Mucosa of stomach (tissue), 1 donor: Measurements from ENCODE around the gene MYH1.

Experiments
- H3K27me3 ChIP-seq: one replicate; pipeline ENCODE4 v1.7.0; 2013; ENCODE audit warnings: mild to moderate bottlenecking, low read length; ENCODE audit not compliant: control insufficient read depth, insufficient read depth
- H3K36me3 ChIP-seq: one replicate; pipeline ENCODE4 v1.7.0; 2013; ENCODE audit warnings: low read length; ENCODE audit not compliant: control insufficient read depth, insufficient read depth
- H3K4me1 ChIP-seq: one replicate; pipeline ENCODE4 v1.7.0; 2013; ENCODE audit warnings: mild to moderate bottlenecking, low read length; ENCODE audit not compliant: control insufficient read depth, insufficient read depth
- H3K4me3 ChIP-seq: one replicate; pipeline ENCODE4 v1.7.0; 2013; ENCODE audit warnings: low read length
- H3K9ac ChIP-seq: one replicate; pipeline ENCODE4 v1.7.0; 2013; ENCODE audit warnings: mild to moderate bottlenecking, low read length, moderate library complexity
- H3K9me3 ChIP-seq: one replicate; pipeline ENCODE4 v1.7.0; 2013; ENCODE audit warnings: mild to moderate bottlenecking, low read length, moderate library complexity; ENCODE audit not compliant: control insufficient read depth
- donor health status: Pancreatic carcinoma.

Gene MYH1

DNA sequence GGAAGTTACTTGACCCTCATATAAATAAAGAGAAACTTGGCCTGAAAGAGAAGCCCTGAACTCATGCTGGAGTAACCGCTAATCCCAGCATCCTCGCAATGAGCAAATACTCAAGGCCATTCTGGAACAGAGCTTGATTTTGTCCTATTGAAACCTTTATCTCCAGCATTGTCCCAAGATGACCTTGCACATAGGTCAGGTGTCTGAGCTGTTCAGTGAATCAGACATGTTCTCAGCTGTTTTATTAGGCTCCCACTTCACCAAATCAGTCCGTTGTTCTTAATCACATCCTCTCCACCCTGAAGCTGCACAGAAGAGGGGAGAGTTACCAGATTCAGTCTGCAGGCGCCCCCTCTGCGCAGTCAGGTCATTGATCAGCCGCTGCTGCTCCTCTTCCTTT is 9.1 kb upstream of the MYH1 start:
- Histone ChIP-seq H3K4me3 (no peak overlapping the region), H3K4me1 (no peaks in the 10 kb centered on the region), H3K9me3 (no peaks in the 10 kb centered on the region), H3K27me3 (no peaks in the 10 kb centered on the region), H3K36me3 (no peaks in the 10 kb centered on the region), H3K9ac (no peak overlapping the region)

DNA sequence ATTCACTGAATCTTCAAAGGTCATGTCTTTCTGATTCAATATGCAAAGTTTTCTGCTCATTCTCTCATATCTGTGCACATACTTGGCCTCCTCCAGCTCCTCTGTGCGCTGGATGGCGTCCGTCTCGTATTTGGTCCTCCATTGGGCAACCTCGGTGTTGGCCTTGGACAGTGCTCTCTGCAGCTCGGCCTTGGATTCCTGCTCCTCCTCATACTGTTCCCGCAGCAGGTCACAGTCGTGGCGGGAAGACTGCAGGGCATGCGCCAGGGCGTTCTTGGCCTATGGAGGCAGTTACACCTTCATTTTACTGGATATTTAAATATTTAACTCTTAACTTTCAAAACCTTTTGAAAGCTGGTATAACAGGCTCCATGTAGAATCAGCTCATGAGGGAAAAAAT is 8.2 kb upstream of the MYH1 start:
- Histone ChIP-seq H3K27me3 (no peaks in the 10 kb centered on the region), H3K9me3 (no peaks in the 10 kb centered on the region), H3K9ac (no peak overlapping the region), H3K36me3 (no peaks in the 10 kb centered on the region), H3K4me1 (no peaks in the 10 kb centered on the region), H3K4me3 (no peak overlapping the region)

DNA sequence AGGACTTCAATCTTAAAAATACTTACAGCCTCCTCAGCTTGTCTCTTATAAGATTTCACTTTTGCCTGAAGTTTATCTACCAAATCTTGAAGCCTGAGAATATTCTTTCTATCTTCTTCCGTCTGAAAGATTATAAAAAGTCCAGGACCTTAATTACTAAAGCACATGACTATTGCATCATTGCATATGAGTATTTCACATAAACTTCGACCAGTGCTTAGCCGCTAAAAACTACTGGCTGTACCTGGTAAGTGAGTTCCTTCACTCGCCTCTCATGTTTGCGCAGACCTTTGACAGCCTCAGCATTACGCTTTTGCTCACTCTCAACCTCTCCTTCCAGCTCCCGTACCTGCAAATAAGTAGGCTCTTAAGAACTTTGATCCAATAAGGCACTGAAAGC is 4.7 kb upstream of the MYH1 start:
- Histone ChIP-seq H3K9ac (no peak overlapping the region), H3K36me3 (no peaks in the 10 kb centered on the region), H3K4me1 (no peaks in the 10 kb centered on the region), H3K9me3 (no peaks in the 10 kb centered on the region), H3K27me3 (no peaks in the 10 kb centered on the region), H3K4me3 (no peak overlapping the region)

DNA sequence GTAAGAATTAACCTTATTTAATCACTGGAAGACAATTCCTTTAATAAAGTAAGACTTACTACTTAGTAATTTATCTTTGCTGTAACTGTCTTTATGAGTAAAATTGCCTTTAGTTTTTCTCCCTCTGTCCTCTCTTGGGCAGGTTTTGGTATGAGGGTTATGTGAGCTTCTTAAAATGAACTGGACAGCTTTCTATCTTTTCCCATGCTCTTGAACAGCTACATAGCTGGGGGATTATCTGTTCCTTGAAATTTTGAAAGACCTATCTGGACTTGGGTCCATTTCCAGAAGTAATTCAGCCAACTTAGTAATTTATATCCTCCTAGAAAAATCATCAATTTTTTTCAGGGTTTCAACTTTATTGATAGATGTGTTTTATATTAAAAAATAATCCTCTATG is 3.6 kb upstream of the MYH1 start:
- Histone ChIP-seq H3K9ac (no peak overlapping the region), H3K9me3 (no peaks in the 10 kb centered on the region), H3K36me3 (no peaks in the 10 kb centered on the region), H3K4me3 (no peak overlapping the region), H3K4me1 (no peaks in the 10 kb centered on the region), H3K27me3 (no peaks in the 10 kb centered on the region)

DNA sequence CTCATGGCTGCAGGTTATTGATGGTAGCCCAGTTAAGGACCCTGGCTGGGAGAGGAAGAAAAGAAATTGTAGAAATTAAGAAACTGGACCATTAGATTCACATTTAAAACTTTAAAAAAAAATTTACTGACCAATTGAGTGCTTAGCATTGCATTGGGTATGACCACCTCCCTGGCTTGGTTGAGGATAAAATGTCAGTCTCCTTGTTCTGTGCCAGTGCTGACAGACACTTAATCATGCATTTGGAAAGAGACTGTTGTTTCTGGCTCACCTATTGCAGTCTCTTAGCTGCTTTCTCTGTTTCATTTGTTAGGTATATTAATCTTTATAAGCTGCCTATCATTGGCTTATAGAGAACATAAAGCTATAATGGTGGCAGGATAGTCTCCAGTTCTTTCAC is 1.7 kb downstream of the MYH1 start:
- Histone ChIP-seq H3K9ac (no peak overlapping the region), H3K9me3 (no peaks in the 10 kb centered on the region), H3K36me3 (no peaks in the 10 kb centered on the region), H3K4me1 (no peaks in the 10 kb centered on the region), H3K27me3 (no peaks in the 10 kb centered on the region), H3K4me3 (no peak overlapping the region)

DNA sequence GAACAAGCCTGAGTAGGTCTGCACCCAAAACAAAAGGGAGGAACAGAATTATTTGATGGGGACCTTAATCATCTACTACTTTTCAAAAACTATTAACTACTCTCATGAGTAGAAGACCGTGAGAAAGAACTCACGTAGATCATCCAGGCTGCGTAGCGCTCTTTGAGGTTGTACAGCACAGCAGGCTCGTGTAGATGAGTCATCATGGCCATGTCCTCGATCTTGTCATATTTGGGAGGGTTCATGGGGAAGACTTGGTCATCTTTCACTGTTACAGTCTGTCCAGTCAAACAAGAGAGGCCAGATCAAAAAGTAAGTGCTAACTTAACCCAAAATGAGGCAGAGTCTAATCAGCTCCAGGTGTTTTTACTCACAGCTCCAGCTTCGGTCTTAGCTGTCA is 2.3 kb downstream of the MYH1 start:
- Histone ChIP-seq H3K36me3 (no peaks in the 10 kb centered on the region), H3K9ac (no peak overlapping the region), H3K4me1 (no peaks in the 10 kb centered on the region), H3K9me3 (no peaks in the 10 kb centered on the region), H3K27me3 (no peaks in the 10 kb centered on the region), H3K4me3 (no peak overlapping the region)

DNA sequence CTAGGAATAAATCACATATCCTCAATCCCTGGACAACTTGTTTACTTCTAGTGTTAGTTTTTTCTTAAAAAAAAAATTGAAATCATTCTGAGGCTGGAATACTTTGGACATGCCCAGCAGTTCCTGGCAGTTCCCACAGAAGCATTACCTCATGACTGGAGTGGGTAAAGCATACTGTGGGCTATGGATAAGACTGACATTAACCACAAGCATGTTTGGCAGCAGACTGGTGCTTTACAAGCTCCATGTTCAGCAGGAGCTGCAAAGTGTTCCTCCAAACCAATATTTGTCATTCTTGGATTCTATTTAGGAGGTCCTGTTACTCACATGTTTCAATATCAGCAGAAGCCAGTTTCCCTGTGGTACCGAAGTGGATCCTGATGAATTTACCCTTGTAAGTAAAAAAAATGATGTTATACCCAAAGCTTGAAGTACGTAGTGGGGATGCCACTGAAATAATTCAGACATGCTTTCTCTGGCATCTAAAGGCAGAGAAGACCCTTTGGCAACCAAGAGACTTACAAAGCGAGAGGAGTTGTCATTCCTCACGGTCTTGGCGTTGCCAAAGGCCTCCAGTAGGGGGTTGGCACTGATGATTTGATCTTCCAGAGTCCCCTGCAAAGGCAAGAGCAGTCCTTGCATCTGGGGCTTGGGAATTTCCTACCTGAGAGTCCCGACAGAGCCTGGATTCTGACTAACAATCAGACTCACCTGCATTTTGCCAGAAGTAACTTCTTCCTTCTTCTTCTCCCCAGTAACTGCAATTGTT is 4.9 kb downstream of the MYH1 start:
- no peaks in the 10 kb centered on the region for H3K27me3 ChIP-seq
- H3K4me1 ChIP-seq: no peaks in the 10 kb centered on the region
- H3K4me3 ChIP-seq: no peak overlapping the region

DNA sequence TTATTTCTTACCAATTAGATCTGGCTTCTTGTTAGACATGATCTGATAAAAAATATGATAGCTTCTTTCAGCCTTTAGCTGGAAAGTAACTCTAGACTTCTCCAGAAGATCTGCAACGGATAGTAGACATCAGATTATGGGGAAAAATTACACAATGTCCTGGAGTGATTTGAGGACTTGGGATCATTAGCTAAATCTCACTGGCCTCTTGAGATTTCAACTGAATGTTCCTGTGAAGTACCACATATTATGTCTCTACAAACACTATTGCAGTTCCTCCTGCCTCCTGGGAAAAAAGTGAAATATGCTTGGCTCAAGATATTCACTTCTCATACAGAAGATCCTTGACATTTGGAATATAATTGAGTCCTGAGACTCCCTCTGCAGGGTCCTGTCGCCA is 5.5 kb downstream of the MYH1 start:
- Histone ChIP-seq H3K9me3 (no peaks in the 10 kb centered on the region), H3K4me3 (no peak overlapping the region), H3K4me1 (no peaks in the 10 kb centered on the region), H3K36me3 (no peaks in the 10 kb centered on the region), H3K27me3 (no peaks in the 10 kb centered on the region), H3K9ac (no peak overlapping the region)

More for the DNA sequence above, 4.9 kb downstream of the MYH1 start:
- Histone ChIP-seq H3K9ac (no peak overlapping the region), H3K9me3 (no peaks in the 10 kb centered on the region), H3K36me3 (no peaks in the 10 kb centered on the region)

DNA sequence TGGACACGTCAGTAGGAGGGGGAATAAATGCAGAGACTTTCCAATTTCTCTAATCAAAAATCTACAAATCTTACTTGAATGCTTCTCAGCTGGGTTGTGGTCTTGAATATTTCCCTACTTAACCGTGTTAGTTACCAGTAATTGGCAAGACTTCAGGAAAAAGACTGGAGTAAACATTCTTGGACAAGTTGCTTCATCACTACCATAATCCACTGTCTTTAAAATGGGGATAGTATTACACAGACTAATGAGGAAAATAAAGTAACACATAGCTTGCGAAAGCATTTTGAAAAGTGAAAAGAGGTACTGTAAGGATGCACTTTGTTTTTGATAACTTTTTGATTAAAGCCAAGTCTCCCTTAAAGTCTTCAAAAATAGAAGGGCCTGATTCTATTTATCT is 18.4 kb downstream of the MYH1 start:
- Histone ChIP-seq H3K4me1 (no peaks in the 10 kb centered on the region), H3K9ac (no peak overlapping the region), H3K27me3 (no peaks in the 10 kb centered on the region), H3K9me3 (no peaks in the 10 kb centered on the region), H3K4me3 (no peak overlapping the region), H3K36me3 (no peaks in the 10 kb centered on the region)

DNA sequence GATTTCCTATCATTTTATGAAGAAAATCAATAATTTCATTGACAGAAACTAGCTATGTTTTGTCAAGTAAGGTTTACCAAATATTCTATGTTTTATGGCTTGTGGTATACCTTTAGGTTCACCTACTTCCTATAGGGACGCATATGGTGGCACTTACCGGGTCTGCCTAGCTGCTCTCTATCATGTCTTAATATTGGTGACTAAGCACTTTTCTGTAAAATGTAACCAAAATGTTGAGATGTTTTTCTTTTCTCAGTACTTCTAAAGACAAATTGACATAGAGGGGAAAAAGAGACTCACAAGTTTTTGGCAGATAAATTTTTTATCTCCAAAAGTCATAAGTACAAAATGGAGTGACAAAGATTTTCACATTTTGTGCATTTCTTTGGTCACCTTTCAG is 26.3 kb downstream of the MYH1 start:
- no peaks in the 10 kb centered on the region for H3K9me3 ChIP-seq
- H3K36me3 ChIP-seq: no peaks in the 10 kb centered on the region
- H3K27me3 ChIP-seq: no peaks in the 10 kb centered on the region
- H3K9ac ChIP-seq: no peak overlapping the region
- no peak overlapping the region for H3K4me3 ChIP-seq
- H3K4me1 ChIP-seq: no peaks in the 10 kb centered on the region

DNA sequence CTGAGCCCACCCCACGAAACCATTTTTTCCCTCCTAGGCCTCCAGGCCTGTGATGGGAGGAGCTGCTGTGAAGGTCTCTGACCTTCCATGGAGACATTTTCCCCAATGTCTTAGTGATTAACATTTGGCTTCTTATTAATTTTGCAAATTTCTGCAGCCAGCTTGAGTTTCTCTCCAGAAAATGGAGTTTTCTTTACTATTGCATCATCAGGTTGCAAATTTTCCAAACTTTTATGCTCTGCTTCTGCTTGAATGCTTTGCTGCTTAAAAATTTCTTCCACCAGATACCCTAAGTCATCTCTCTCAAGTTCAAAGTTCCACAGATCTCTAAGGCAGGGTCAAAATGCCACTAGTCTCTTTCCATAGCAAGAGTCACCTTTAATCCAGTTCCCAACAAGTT is 36.1 kb downstream of the MYH1 start:
- no peak overlapping the region for H3K9ac ChIP-seq
- H3K36me3 ChIP-seq: no peaks in the 10 kb centered on the region
- no peaks in the 10 kb centered on the region for H3K9me3 ChIP-seq
- no peaks in the 10 kb centered on the region for H3K27me3 ChIP-seq
- no peak overlapping the region for H3K4me3 ChIP-seq
- H3K4me1 ChIP-seq: no peaks in the 10 kb centered on the region

DNA sequence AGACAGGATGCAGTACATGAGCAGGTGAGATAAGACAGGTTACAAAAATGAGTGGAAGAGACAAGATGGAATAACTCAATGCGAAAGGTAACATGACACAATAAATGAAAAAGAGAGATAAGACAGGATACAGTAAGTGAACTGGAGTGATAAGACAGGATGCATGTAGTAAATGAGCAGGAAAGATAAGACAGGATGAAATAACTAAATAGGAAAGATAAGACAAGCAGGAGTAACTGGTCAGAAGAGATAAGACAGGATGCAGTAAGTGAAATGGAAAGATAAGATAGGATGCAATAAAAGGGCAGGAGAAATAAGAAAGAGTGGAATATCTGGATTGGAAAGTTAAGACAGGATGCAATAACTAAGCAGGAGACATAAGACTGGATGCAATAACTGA is 40.6 kb downstream of the MYH1 start:
- H3K4me3 ChIP-seq: no peak overlapping the region
- H3K4me1 ChIP-seq: no peaks in the 10 kb centered on the region

DNA sequence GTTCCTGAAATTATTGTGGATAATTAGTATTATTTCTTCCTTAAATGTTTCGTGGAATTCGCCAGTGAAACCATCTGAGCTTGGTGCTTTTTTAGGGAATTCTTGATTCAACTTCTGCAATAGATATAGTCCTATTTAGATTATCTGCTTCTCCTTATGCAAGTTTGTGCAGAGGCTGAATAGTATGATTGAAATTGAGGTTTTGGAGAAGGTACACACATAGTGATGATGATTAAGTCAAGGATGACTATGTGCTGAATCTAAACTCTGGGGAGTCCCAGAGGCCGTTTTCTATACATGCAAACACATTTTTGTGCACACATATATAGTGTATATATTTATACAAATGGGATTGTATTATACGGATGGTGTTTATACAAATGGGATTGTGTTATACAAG is 43.8 kb downstream of the MYH1 start:
- Histone ChIP-seq H3K27me3 (no peaks in the 10 kb centered on the region), H3K4me1 (no peaks in the 10 kb centered on the region), H3K36me3 (no peaks in the 10 kb centered on the region), H3K9me3 (no peaks in the 10 kb centered on the region), H3K4me3 (no peak overlapping the region), H3K9ac (no peak overlapping the region)

More for the DNA sequence above, 40.6 kb downstream of the MYH1 start:
- Histone ChIP-seq H3K9me3 (no peaks in the 10 kb centered on the region), H3K36me3 (no peaks in the 10 kb centered on the region), H3K27me3 (no peaks in the 10 kb centered on the region), H3K9ac (no peak overlapping the region)
